GM21390 (cell line): ENCODE measurements around the gene RPAP3.
"Not testable (repeated sequence)": the region's sequence is repeated elsewhere in the genome, so short reads cannot be mapped to it uniquely, and the experiment has no call there.

Source experiments
- ATAC-seq: cut with Tn5 transposase; IDR thresholded peaks from one replicate; pipeline ENCODE4 v1.9.1; 2021; ENCODE audit not compliant: unreplicated experiment

RPAP3 gene

DNA sequence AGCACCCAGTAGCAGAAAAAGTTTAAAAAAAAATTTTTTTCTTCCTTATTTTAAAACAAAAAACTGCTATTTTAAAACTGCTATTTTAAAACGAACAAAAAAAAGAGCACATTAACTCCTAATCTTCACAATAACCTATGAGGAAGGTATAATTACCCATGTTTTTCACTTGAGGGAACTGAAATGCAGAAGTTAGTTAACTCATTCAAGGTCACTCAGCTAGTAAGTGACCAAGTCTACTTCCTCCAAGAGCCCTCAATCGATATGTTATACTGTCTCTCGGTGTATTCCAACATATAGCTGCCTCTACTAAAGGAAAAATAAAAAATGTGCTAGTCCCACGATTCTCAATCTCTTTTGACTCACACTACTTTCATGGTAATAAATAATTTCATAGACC is 7.8 kb downstream of the RPAP3 start:
- ATAC-seq: no peak

DNA sequence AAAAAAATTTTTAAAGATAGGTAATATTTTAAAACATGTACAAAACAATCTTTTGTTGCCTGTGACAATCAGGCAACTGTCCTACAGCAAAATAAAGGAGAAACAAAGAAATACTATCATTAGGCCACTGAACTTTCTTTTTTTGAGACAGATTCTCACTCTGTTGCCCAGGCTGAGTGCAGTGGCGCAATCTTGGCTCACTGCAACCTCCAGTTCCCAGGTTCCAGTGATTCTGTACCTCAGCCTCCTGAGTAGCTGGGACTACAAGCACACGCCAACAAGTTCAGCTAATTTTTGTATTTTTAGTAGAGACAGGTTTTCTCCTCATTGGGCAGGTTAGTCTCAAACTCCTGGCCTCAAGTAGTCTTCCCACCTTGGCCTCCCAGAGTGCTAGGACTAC is 16.6 kb downstream of the RPAP3 start:
- ATAC-seq: no peak

DNA sequence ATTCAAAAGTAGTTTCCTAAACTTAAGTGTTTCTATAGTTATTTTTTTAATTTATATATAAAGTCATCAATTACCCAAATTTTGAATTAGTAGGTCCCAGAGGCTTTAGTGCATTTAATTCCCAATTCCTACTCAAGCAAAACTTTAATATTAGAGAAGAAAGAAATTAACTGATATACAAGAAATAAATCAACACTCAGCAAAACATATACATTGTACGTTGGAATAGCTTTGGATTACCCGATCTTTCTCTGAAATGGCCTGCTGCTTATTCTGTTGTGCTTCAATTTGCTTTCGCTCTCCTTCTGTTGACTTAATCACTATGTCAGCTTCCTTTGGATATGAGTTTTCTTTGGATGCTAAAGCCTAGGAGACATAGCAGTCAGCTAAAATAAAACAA is 18.2 kb downstream of the RPAP3 start:
- no peak for ATAC-seq

DNA sequence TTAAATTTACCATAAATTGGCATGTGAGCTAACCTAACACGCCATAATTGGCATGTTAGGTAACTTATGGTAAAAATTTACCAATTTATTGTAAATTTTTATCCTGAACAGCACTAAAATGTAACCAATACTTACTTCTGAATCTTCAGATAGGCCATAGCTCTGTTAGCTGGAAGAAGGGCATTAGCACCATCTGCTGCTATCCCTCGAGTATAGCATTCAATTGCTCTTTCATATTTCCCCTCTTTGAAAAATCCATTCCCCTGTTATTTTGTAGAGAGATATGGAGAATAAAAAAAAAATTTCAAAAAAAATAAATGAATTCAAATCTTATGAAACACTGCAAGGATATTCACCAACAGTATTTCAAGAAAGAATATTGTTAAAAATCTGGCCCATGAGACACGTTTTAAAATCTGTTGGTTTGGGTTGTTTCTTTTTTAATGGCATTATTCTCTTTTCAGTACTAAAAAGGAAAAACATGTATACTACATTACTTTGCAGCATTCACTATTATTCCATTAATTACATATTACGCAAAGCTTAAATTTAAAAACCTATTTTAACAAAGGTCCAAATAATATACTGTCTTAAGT is 19.1 kb downstream of the RPAP3 start:
- peak; percentile 54 for ATAC-seq

DNA sequence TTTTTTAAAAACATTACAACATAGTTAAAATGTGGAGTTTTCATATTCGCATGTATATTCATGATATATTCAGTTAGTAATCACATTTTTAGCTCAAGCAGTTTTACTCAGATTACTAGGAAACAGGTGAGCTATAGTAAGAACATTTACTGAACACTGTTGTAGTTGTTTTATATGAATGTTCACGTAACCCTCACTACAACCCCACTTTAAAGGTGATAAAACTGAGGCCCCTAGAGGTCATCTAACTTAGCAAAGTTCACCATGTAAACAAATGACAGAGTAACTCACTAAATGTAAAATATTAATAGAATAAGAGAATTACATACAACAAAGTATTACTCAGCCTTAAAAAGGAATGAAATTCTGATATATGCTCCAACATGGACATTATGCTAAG is 26.0 kb downstream of the RPAP3 start:
- no peak for ATAC-seq

DNA sequence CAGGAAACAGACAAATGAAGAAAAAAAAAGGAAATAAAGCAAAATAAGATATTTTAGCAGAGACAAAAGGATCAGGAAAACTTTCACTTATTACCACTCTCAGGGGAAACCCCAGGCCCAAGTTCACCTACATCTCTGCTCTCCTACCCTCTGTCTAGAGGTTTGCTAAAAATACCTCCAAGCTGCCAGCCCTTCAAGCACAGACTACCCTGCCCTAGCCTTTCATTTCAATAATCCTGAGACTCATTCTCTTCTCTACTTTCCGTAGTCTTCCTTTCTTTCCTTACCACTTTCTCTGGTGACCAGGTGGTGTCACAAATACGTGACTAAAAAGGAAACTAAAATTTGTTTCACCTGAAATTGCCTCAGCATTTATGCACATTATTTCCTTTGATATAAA is 33.8 kb downstream of the RPAP3 start:
- no peak for ATAC-seq

DNA sequence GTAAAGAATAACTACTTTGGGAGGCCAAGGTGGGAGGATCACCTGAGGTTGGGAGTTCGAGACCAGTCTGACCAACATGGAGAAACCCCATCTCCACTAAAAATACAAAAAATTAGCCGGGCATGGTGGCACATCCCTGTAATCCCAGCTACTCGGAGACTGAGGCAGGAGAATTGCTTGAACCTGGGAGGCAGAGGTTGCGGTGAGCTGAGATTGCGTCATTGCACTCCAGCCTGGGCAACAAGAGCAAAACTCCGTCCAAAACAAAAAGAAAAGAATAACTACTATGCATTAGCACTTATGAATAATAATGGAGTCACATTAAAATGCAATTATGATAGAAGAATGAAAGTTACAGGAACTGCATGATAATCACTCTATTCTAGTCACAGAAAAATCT is 37.9 kb downstream of the RPAP3 start:
- ATAC-seq: not testable (repeated sequence)

DNA sequence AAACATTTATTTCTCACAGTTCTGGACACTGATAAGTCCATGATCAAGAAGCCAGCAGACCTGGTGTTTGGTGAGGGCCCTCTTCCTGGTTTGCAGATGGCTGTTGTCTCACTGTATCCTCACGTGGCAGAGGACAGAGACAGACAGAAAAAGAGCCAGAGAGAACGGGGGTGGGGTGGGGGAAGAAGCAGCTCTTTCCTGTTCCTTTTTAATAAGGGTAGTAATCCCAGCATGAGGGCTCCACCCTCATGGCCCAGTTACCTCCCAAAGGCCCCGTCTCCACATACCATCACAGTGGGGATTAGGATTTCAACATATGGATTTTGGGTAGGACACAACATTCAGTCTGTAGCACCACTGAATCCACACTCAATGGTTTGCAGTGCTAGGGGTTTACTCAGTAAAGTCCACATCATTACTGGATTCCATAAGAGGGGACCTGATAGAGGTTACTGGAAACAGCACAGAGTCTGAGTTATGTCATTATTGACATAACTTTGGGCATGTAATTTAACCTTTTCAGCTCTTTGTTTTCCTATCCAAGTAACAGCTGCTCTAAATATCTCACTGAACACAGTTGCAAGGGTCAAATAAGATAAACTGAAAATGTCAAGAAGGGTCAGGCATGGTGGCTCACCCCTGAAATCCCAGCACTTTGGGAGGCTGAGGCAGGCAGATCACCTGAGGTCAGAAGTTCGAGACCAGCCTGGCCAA is 53.2 kb downstream of the RPAP3 start:
- ATAC-seq: no peak

DNA sequence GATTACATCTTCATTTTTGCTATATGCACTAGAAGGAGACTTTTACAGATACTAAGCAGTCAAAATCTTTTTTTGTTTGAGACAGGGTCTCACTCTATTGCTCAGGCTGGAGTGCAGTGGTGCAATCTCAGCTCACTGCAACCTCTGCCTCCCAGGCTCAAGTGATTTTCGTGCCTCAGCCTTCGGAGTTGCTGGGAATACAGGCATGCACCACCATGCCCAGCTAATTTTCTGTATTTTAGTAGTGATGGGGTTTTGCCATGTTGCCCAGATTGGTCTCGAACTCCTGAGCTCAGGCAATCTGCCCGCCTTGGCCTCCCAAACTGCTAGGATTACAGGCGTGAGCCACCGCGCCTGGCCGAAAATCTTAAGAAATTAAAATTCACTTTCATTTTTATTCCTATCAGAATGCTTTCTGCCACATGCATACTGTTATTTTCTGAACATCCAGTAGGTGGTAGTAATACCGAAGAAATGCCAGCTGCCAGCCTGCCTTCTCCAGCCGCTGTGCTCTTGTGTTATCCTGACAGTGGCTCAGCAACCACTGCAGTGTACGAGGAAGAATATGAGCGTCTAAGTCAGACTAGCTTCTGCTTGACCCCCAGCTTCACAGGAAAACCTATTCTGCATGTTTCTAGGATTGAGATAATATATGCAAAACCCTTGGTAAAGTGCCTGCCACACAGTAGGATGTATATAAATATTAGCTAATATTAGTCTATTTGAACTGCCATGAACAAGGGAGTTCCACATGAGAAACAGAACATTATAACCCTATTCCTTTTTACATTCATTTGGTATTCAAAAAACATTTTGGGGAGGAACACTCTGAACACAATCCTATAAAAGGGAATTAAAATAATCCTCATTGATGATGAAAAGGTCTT is 54.2 kb downstream of the RPAP3 start:
- ATAC-seq: peak; percentile 73

DNA sequence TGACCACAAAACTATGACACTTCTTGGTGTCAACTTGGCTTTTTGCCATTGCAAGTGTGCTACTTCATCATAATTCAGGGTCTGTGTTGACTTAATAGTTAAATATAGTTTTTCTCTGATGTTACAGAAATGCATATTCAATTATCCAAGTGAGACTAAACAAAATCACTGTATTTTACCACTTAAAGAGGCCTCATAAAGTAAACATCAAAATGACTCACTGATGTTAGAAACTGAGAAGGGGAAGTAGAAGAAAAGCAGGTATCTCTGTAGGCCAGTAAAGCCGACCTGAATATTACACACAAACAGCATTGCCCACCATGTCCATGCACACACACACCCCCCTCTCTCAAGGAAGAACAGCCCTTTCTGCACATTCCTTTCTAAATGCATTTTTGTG is 55.4 kb downstream of the RPAP3 start:
- peak; percentile 68 for ATAC-seq

DNA sequence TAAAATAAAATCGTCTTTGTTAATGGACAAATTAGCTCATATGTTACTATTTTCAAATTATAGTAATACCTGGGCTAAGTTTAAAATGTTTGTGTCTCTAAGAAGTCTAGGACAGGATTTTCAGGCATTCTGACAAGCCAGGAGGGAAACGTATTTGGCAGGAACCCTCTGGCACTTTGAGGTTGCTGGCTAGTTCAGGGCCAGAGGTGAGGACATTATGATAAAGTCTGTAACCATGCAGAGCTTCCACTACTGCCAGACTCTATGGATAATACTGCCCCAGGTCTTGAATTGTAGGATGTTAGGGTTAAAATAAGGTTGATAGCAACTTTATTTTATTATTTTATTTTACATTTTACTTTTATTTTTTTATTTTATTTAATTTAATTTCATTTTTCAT is 56.4 kb downstream of the RPAP3 start:
- ATAC-seq: no peak

DNA sequence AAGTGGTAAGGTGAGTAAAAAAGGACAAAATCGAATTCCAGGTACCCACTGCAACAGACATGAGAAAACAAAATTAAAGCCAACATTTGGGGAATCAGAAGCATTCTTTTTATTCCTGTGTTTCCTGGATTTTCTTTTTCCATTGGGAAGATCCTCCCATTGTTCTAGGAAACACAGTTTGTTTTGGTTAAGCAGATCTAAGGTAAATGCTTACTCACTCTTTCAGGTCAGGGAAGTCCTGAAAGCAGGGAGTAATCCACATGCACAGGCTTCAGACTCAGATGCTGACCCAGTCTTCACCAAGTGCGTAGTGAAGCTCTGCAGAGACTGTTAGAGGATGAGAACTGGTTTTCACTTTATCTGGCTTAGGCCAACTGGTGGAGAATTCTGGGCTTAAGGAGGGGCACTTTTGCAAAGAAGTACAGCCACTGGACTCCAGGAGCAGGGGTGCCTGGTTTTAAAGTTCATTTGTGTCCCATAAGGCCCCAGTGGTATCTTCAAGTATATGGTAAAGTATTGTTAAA is 57.7 kb downstream of the RPAP3 start:
- no peak for ATAC-seq

DNA sequence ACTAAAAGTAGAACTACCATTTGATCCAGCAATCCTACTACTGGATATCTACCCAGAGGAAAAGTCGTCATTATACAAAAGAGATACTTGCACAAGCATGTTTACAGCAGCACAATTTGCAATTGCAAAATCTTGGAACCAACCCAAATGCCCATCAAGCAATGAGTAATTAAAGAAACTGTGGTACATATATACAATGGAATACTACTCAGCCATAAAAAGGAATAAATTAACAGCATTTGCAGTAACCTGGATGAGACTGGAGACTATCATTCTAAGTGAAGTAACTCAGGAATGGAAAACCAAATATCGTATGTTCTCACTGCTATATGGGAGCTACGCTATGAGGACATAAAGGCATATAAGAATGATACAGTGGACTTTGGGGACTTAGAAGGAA is 63.5 kb downstream of the RPAP3 start:
- not testable (repeated sequence) for ATAC-seq

DNA sequence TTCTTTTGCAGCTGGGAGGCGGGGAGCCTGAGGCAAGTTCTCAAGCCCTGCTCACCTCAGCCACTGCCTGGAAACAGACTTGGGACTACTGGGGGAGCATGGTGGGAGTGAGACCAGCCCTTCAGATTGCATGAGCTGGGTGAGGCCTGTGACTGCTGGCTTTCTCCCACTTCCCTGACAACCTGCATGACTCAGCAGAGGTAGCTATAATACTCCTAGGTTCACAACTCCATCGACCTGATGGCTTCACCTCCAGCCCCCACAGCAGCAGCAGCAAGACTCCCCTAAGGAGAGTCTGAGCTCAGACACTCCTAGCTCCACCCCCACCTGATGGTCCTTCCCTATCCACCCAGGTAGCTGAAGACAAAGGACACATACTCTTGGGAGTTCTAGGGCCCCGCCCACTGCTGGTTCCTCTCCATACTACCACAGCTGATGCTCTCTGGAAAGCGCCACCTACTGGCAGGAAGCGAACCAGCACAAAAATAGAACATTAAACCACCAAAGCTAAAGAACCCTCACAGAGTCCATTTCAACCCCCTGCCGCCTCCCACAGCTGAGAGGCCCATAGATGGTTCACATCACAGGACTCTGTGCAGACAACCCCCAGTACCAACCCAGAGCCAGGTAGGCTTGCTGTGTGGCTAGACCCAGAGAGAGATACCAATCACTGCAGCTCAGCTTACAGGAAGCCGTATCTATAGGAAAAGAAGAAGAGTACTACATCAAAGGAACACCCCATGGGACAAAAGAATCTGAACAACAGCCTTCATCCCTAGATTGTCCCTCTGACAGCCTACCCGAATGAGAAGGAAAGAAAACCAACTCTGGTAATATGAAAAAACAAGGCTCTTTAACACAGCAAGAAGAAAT is 68.7 kb downstream of the RPAP3 start:
- ATAC-seq: no peak

DNA sequence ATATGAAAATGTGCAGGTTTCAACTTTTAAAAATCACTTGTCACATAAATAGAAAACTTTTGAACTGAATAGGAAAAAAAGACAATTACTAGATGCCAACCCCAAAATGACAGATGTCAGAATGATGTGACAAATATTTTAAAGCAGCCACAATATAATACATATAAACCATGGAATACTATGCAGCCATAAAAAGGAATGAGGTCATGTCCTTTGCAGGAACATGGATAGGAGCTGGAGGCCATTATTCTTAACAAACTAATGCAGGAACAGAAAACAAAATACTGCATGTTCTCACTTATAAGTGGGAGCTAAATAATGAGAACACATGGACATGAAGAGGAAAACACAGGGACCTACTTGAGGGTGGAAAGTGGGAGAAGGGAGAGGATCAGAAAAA is 70.1 kb downstream of the RPAP3 start:
- ATAC-seq: not testable (repeated sequence)

DNA sequence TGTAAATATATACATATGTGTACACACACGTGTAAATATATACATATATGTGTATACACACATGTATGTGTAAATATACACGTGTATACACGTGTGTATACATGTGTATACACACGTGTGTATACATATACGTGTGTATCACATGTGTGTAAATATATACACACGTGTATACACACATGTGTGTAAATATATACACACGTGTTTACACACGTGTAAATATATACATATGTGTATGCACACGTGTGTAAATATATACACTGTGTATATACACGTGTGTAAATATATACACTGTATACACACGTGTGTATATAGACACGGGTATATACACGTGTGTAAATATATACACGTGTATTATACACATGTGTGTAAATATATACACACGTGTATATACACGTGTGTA is 71.7 kb downstream of the RPAP3 start:
- no peak for ATAC-seq

DNA sequence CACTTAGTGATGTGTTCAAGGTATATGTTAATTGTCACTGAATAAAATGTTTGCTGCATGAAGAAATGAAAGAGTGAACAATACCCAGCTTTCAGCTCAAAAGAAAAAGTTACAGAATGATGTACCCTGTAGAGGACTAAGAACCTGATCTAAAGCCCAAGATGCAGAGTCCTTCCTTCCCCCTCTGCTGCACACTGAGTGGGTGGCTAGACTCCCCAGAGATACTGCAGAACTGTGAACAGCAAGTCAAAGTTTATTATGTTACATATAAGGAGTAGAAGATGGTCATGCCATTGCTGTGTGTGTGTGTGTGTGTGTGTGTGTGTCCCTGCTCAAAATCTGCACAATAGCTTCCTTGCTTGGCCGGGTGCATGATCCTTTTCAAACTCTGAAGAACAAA is 83.9 kb downstream of the RPAP3 start:
- ATAC-seq: no peak

DNA sequence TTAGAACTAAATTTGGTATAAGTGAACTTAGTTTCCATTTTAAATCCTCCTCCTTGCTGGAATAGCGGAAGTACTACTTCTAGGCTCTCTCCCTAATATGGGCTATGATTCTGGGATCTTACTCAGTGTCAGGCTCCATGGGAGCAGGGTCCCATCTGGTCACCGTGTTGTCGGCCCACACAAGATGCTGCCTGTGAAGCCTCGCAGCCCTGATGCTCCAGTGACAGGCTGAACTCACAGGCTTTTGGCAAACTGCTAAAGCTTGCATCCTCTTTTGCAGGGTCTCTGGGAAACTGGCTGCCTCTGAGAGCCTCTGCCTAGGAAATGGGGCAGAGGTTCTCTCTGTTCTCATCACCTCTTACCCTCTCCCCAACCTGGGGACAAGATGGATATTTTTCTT is 88.4 kb downstream of the RPAP3 start:
- no peak for ATAC-seq

DNA sequence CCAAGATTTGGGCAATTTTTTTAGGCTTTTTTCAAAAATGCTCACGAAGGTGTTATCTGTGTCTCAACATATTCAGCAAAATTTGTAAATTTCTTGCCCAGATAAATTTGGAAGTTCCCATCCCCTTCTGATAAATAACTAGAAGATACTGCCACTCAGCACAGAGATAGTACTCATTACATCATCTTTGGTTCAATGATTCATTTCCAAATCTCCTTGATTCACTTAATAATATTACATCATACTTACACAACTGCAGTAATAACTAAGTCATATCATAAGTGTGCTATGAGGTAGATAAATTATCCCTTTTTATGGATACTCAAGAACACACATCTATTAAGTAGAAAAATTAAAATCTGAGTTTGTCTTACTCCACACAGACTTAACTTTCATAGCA is 89.4 kb downstream of the RPAP3 start:
- no peak for ATAC-seq

DNA sequence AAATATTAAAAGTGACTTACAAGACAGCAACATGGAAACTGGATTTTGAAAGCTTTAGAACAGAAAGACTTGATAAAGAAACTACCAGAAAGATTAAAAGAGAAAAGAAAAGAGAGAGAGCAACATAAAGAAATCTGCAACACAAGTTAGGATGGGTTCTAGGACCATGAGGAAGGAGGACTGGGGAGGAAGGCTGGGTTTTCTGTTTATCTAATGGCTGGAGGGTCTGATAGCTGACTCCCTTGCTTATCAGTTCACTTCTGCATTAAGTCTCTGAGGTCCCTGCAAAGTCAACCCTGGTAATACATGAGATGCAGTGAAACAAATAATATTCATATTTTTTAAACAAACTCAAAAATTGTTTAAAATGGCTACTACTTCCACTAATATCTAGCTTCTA is 90.1 kb downstream of the RPAP3 start:
- ATAC-seq: no peak

DNA sequence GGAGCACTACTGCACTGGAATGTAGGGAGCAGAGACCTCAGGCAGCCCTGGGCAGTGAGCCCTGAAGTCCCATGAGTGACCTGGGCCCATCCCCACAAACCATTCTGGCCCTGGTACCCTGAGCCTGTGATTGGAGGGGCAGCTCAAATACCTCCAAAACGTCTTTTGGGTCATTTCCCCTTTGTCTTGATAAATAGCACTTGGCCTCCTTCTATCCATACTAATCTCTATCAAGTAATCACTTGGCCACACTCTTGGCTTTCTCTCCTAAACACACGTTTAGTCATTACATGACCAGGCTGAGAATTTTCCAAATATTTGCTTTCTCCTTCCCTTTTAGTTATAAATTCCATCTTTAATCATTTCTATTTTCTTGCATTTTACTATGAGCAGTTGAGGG is 91.3 kb downstream of the RPAP3 start:
- no peak for ATAC-seq
